ENCODE data around the gene KRABD2.
"Not testable (repeated sequence)": the region's sequence is repeated elsewhere in the genome, so short reads cannot be mapped to it uniquely, and the experiment has no call there.

Gene KRABD2

DNA sequence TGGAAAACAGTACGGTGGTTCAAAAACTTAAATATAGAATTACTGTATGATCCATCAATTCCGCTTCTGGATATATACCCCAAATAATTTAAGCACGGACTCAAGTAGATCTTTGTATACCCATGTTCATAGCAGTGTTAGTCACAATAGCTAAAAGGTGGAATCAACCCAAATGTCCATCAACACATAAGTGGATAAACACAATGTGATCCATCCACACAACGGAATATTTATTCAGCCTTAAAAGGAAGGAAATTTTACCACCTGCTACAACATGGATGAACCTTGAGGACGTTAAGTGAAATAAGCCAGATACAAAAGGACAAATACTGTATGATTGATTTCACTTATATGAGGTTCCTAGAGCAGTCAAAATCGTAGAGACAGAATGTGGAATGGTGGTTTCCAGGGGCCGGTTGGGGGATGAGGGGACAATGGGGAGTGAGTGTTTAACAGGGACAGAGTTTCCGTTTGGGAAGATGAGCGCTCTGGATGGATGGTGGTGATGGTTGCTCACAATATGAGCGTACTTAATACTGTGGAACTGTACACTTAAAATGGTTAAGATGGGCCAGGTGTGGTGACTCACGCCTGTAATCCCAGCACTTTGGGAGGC is 26.5 kb upstream of the KRABD2 start:
- TF ChIP-seq YY1 (IDR thresholded peaks at IDR 0.05; ENCODE audit: insufficient read depth, insufficient read length) (no peak), ZNF274 (IDR thresholded peaks at IDR 0.05; ENCODE audit: low read depth, low read length) (no peak), SUZ12 (IDR thresholded peaks at IDR 0.05; ENCODE audit: extremely low read depth, insufficient read depth, insufficient read length) (no peak)
- Histone ChIP-seq H3K36me3 (ENCODE audit: insufficient read depth, insufficient read length, low read length) (no peaks in the 10 kb centered on the region), H3K4me3 (ENCODE audit: insufficient read length, low read depth) (no peak overlapping the region), H3K9ac (ENCODE audit: insufficient read length, low read depth) (no peak overlapping the region), H3K9me3 (ENCODE audit: insufficient read depth, low read length) (no peaks in the 10 kb centered on the region), H3K4me1 (ENCODE audit: insufficient read depth, insufficient read length) (peaks cover 5% of the 10 kb centered on the region), H3K27me3 (ENCODE audit: insufficient read depth, insufficient read length) (no peaks in the 10 kb centered on the region)
- DNase-seq (ENCODE audit: low read depth, low spot score) = no peak

DNA sequence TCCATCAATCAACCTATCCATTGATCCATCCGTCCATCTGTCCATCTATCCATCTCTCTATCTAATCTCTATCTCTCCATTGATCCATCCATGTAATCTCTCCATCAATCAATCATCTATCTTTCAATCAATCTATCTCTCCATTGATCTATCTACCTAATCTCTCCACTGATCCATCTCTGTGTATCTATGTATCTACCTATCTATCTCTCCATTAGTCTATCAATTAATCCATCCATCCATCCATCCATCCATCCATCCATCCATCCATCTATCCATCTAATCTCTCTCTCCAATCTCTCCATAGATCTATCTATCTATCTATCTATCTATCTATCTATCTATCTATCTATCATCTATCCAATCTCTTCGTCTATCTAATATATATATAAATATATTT is 24.6 kb upstream of the KRABD2 start:
- no peaks in the 10 kb centered on the region for H3K27me3 ChIP-seq (ENCODE audit: insufficient read depth, insufficient read length)
- peaks cover 5% of the 10 kb centered on the region for H3K4me1 ChIP-seq (ENCODE audit: insufficient read depth, insufficient read length)
- TF ChIP-seq YY1 (IDR thresholded peaks at IDR 0.05; ENCODE audit: insufficient read depth, insufficient read length) (no peak), SUZ12 (IDR thresholded peaks at IDR 0.05; ENCODE audit: extremely low read depth, insufficient read depth, insufficient read length) (no peak), ZNF274 (IDR thresholded peaks at IDR 0.05; ENCODE audit: low read depth, low read length) (no peak)
- no peak overlapping the region for H3K9ac ChIP-seq (ENCODE audit: insufficient read length, low read depth)
- no peak for DNase-seq (ENCODE audit: low read depth, low spot score)
- H3K4me3 ChIP-seq (ENCODE audit: insufficient read length, low read depth) = no peak overlapping the region
- no peaks in the 10 kb centered on the region for H3K36me3 ChIP-seq (ENCODE audit: insufficient read depth, insufficient read length, low read length)
- no peaks in the 10 kb centered on the region for H3K9me3 ChIP-seq (ENCODE audit: insufficient read depth, low read length)

DNA sequence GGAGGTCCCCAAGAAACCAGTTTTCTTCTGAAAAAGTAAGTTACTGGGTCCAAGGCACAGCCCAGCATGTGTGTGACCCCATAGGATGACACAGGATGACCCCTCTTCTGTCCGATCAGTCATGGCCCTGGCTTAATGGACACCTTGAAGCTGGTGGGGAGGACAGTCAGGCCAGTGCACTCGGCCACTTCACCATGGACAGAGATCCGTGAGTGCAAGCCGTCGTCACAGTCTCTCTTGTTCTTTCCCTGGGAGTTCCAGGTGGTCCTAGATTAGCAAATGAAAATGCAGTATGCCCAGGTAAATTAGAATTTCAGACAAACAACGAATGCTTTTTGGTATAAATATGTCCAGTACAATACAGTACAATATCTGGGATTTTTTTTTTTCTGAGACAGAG is 22.5 kb upstream of the KRABD2 start:
- Histone ChIP-seq H3K4me1 (ENCODE audit: insufficient read depth, insufficient read length) (no peaks in the 10 kb centered on the region), H3K36me3 (ENCODE audit: insufficient read depth, insufficient read length, low read length) (no peaks in the 10 kb centered on the region), H3K4me3 (ENCODE audit: insufficient read length, low read depth) (no peak overlapping the region), H3K9me3 (ENCODE audit: insufficient read depth, low read length) (no peaks in the 10 kb centered on the region), H3K27me3 (ENCODE audit: insufficient read depth, insufficient read length) (no peaks in the 10 kb centered on the region), H3K9ac (ENCODE audit: insufficient read length, low read depth) (no peak overlapping the region)
- TF ChIP-seq SUZ12 (IDR thresholded peaks at IDR 0.05; ENCODE audit: extremely low read depth, insufficient read depth, insufficient read length) (no peak), YY1 (IDR thresholded peaks at IDR 0.05; ENCODE audit: insufficient read depth, insufficient read length) (no peak), ZNF274 (IDR thresholded peaks at IDR 0.05; ENCODE audit: low read depth, low read length) (no peak)
- DNase-seq (ENCODE audit: low read depth, low spot score) = no peak

DNA sequence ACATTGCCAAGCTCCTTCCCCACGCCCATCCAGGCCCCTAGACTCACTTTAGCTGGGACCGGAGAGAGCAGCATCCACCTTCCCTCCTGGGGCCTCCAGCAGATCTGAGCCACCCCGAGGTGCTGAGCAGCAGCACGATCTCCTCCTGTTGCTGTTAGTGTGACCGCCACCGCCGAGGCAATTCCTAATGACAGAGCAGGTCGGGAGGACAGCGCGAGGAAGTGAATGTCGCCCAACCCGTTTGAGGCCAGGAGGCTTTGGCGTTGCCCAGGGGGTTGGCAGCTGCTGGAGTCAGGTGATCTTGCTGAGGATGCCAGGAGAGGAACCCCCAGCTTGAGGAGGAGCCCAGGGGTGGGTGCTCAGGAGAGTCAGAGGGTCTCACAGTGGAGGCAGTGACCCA is 21.1 kb upstream of the KRABD2 start, which contains the start of gene RNF222:
RNF222 (minus strand) TSS at position 192 of the 400 bp plus-strand sequence. CDS start 4,366 bp downstream, outside the sequence.
- TF ChIP-seq YY1 (IDR thresholded peaks at IDR 0.05; ENCODE audit: insufficient read depth, insufficient read length) (no peak), ZNF274 (IDR thresholded peaks at IDR 0.05; ENCODE audit: low read depth, low read length) (no peak)
- DNase-seq (ENCODE audit: low read depth, low spot score) = no peak
- H3K4me1 ChIP-seq (ENCODE audit: insufficient read depth, insufficient read length) = peaks cover 4% of the 10 kb centered on the region
- H3K27me3 ChIP-seq (ENCODE audit: insufficient read depth, insufficient read length) = no peaks in the 10 kb centered on the region
- no peak within 1 kb of the TSS for H3K4me3 ChIP-seq (ENCODE audit: insufficient read length, low read depth)
- H3K36me3 ChIP-seq (ENCODE audit: insufficient read depth, insufficient read length, low read length) = no peaks in the 10 kb centered on the region
- no peaks in the 10 kb centered on the region for H3K9me3 ChIP-seq (ENCODE audit: insufficient read depth, low read length)
- H3K9ac ChIP-seq (ENCODE audit: insufficient read length, low read depth) = no peak within 1 kb of the TSS

DNA sequence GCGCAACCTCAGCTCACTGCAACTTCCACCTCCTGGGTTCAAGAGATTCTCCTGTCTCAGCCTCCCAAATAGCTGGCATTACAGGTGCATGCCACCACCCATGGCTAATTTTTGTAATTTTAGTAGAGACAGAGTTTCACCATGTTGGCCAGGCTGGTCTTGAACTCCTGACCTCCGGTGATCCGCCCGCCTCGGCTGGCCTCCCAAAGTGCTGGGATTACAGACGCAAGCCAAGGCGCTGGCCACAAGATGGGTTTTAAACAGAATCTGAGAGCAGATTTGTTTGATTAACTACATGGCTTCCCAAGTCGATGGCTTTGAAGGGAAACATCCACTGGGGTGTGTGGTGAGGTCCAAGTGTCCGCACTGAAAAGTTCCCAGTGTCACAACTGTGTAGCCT is 18.0 kb upstream of the KRABD2 start:
- DNase-seq (ENCODE audit: low read depth, low spot score); H3K4me3 ChIP-seq (ENCODE audit: insufficient read length, low read depth); H3K9me3 ChIP-seq (ENCODE audit: insufficient read depth, low read length); H3K4me1 ChIP-seq (ENCODE audit: insufficient read depth, insufficient read length); H3K27me3 ChIP-seq (ENCODE audit: insufficient read depth, insufficient read length); H3K9ac ChIP-seq (ENCODE audit: insufficient read length, low read depth); H3K36me3 ChIP-seq (ENCODE audit: insufficient read depth, insufficient read length, low read length): not testable (repeated sequence)

DNA sequence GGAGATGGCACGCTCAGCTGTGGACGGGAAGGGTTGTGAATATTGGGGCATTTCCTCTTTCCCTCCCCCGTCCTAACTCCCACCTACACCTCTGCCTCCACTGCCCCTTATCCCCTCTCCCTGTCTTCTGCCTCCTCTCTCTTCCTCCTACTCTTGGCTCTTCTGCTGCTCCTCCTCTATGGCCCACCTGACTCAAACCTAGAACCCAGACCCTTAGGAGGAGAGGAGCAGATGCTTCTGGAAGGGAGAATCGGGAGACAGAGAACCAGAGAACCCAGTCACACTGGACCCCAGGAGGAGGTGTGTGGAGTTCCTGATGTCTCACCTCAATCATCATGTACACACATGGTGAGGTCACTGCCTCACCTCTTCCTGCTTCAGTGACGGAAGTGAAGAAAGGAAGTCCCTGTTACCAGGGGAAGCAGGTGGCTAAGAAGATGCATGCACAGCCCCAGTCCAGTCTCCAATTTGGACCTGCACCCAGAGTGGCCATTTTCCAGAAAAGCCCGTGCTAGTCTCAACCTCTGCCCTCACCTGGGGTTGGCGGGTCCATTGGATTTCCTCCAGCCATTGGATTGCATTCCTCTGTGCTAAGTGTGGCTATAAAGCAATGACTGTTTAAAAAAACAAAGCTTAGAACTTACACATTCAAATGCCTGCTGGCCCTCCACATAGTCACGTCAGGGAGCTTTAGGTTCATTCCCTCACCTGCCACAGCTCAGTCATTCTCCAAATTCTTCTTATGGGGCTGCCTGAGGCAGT is 17.1 kb upstream of the KRABD2 start:
- Histone ChIP-seq H3K4me3 (ENCODE audit: insufficient read length, low read depth) (no peak overlapping the region), H3K27me3 (ENCODE audit: insufficient read depth, insufficient read length) (no peaks in the 10 kb centered on the region), H3K36me3 (ENCODE audit: insufficient read depth, insufficient read length, low read length) (no peaks in the 10 kb centered on the region), H3K4me1 (ENCODE audit: insufficient read depth, insufficient read length) (peaks cover 7% of the 10 kb centered on the region), H3K9me3 (ENCODE audit: insufficient read depth, low read length) (no peaks in the 10 kb centered on the region), H3K9ac (ENCODE audit: insufficient read length, low read depth) (no peak overlapping the region)
- no peak for DNase-seq (ENCODE audit: low read depth, low spot score)
- TF ChIP-seq ZNF274 (IDR thresholded peaks at IDR 0.05; ENCODE audit: low read depth, low read length) (no peak), SUZ12 (IDR thresholded peaks at IDR 0.05; ENCODE audit: extremely low read depth, insufficient read depth, insufficient read length) (no peak), YY1 (IDR thresholded peaks at IDR 0.05; ENCODE audit: insufficient read depth, insufficient read length) (no peak)

DNA sequence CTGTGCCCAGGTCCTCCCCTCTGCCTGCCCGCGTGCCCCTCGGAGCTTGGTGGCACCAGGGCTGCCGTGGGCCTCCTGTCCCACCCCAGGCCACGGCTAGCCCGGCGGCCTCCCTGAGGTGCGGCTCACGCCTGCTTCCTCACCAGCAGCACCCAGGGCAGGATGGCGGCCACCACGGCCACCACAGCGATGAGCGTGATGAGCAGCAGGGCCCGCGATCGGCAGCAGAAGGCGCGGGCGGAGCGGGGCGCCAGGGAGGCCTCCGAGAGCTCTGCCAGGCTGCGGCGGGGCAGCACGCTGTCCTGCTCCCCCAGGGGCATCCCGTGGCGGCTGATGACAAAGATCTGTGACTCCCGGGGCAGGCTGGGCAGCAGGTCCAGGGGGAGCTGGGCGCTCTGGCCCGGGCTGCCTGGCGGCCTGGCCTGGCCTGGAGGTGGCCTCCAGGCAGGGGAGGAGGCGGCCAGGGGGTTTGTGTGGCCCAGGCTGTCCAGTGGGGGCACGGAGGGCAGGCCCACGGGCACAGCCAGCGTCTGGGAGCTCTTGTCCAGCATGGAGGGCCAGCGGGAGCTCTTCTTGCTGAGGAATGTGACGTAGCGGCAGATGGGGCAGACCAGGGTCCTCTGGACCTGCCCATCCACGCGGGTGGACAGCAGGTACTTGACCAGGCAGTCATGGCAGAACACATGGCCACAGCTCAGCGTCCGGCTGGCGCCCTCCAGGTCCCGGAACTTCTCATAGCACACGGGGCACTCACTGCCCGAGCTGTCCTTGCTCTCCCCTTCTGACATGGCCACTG is 16.4 kb upstream of the KRABD2 start:
- H3K9me3 ChIP-seq (ENCODE audit: insufficient read depth, low read length) = no peaks in the 10 kb centered on the region
- no peaks in the 10 kb centered on the region for H3K27me3 ChIP-seq (ENCODE audit: insufficient read depth, insufficient read length)
- H3K4me1 ChIP-seq (ENCODE audit: insufficient read depth, insufficient read length) = peaks cover 7% of the 10 kb centered on the region
- no peaks in the 10 kb centered on the region for H3K36me3 ChIP-seq (ENCODE audit: insufficient read depth, insufficient read length, low read length)
- no peak for DNase-seq (ENCODE audit: low read depth, low spot score)
- TF ChIP-seq YY1 (IDR thresholded peaks at IDR 0.05; ENCODE audit: insufficient read depth, insufficient read length) (no peak), SUZ12 (IDR thresholded peaks at IDR 0.05; ENCODE audit: extremely low read depth, insufficient read depth, insufficient read length) (no peak), ZNF274 (IDR thresholded peaks at IDR 0.05; ENCODE audit: low read depth, low read length) (no peak)
- no peak overlapping the region for H3K9ac ChIP-seq (ENCODE audit: insufficient read length, low read depth)
- no peak overlapping the region for H3K4me3 ChIP-seq (ENCODE audit: insufficient read length, low read depth)

Measured in NT2/D1 (cell line).